AG10803 (cell line): Measurements from ENCODE around the gene PRPF19.

Experiments
- DNase-seq: peaks from one replicate; pipeline ENCODE4 v3.0.0; 2010; ENCODE audit warnings: low read depth
- H3K4me3 ChIP-seq: 2 replicates; pipeline ENCODE4 v1.5.1; 2011; ENCODE audit warnings: mild to moderate bottlenecking, low read length, control low read depth
- TF ChIP-seq, protein P1 (sequence below): conservative IDR thresholded peaks from 2 replicates; pipeline ENCODE4 v1.5.1; 2011; ENCODE audit warnings: mild to moderate bottlenecking, low read length, control low read depth, inconsistent platforms

PRPF19 gene

DNA sequence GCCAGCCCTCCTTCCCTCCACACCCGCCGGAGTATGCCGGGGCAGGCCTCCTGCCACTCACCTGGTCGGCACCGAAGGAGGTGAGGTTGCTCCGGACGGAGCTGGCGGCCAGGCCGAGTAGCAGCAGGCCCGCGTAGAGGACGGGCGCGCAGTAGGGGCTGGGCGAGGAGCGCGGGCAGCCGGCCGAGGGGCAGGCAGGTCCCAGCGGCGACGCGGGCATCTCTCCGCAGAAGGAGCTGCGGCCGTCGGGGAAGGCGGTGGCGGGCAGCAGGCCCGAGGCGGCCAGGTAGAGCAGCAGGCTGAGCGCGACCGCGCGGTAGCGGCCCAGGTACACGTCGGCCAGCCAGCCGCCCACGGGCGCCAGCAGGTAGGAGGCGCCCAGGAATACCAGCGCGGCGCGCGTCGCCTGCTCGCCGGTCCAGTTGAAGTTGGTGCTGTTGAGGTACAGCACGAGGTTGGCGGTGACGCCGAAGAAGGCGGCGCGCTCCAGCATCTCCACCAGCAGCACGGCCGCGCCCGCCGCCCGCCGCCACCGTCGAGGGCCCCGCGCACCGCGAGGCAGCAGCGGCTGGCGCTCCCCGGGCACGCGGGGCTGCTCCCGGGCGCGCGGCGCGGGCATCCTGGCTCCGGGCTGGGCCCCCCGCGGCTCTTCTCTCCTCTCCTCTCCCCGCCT is 44.7 kb upstream of the PRPF19 start:
- DNase-seq, result no peak
- H3K4me3 ChIP-seq, result peak overlapping the region; percentile 62
- TF ChIP-seq, protein P1, sequence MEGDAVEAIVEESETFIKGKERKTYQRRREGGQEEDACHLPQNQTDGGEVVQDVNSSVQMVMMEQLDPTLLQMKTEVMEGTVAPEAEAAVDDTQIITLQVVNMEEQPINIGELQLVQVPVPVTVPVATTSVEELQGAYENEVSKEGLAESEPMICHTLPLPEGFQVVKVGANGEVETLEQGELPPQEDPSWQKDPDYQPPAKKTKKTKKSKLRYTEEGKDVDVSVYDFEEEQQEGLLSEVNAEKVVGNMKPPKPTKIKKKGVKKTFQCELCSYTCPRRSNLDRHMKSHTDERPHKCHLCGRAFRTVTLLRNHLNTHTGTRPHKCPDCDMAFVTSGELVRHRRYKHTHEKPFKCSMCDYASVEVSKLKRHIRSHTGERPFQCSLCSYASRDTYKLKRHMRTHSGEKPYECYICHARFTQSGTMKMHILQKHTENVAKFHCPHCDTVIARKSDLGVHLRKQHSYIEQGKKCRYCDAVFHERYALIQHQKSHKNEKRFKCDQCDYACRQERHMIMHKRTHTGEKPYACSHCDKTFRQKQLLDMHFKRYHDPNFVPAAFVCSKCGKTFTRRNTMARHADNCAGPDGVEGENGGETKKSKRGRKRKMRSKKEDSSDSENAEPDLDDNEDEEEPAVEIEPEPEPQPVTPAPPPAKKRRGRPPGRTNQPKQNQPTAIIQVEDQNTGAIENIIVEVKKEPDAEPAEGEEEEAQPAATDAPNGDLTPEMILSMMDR, result no peak

GRCh38 chr11:60950024-60950423 is 43.6 kb upstream of the PRPF19 start:
- no peak for DNase-seq
- TF ChIP-seq, protein P1, result no peak
- no peak overlapping the region for H3K4me3 ChIP-seq

- H3K4me3 ChIP-seq, result no peak overlapping the region
Observed at GRCh38 chr11:60948250-60948649, 41.9 kb upstream of the PRPF19 start.

DNA sequence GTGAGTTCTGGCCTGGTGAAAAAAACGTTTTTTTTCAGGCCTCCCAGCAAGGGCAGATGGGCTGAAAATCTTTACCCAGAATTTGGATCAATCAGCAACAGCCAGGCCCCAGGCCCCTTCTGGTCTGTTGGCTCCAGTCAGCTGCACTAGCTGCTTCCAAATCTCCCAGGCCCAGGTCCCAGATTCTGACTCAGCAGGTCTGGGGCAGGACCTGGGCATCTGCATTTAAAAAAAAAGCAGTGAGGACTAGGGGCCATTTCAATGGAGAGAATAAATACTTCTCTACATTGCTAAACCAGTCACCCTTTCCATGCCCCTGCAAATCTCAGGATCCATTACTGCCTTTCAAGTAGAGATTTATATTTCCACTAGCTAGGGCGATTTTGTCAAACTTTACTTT is 41.3 kb upstream of the PRPF19 start:
- no peak overlapping the region for H3K4me3 ChIP-seq
- TF ChIP-seq, protein P1, result no peak
- DNase-seq, result no peak

More at GRCh38 chr11:60948250-60948649, 41.9 kb upstream of the PRPF19 start:
- TF ChIP-seq, protein P1, result no peak
- no peak for DNase-seq

- H3K4me3 ChIP-seq, result no peak overlapping the region
- DNase-seq, result peak; percentile 49
- TF ChIP-seq, protein P1, result no peak
Observed at GRCh38 chr11:60946601-60947264, 40.3 kb upstream of the PRPF19 start.

DNA sequence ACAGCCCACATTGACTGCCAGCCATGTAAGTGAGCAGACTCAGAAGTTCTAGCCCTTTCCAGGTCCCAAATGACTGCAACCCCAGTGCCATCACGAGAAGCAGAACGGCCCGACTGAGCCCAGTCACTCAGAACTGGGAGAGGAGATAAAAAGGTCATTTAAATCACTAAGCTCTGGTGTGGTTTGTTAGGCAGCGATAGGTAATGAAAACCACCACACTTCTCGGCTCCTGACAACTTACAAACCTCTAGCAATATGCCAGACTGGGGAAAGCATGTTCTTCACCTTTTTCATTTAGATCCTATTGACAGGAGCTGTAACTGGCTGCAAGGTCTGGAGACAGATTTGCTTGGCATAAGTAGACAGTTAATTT is 38.9 kb upstream of the PRPF19 start:
- DNase-seq, result no peak
- H3K4me3 ChIP-seq, result no peak overlapping the region
- TF ChIP-seq, protein P1, result no peak

- no peak for DNase-seq
- no peak overlapping the region for H3K4me3 ChIP-seq
- TF ChIP-seq, protein P1, result peak; percentile 16; the same call in 1 of the 2 replicates
Observed at GRCh38 chr11:60944490-60945294, 38.3 kb upstream of the PRPF19 start.
